ENCODE measurements around the gene GNL3.
"Not testable (repeated sequence)": the region's sequence is repeated elsewhere in the genome, so short reads cannot be mapped to it uniquely, and the experiment has no call there.

Gene GNL3

GRCh38 chr3:52685709-52686691, at the start of gene GNL3, which contains the start of gene PBRM1:
Gene GNL3, plus strand, starts transcription at chr3:52686032. Its CDS starts 61 bp downstream, at chr3:52686093.
Gene PBRM1, minus strand, starts transcription at chr3:52685913.
- peak; percentile 94 for DNase-seq

- DNase-seq: no peak
Measured at GRCh38 chr3:52636673-52637072, 49.2 kb upstream of the GNL3 start.

- DNase-seq: no peak
Measured at GRCh38 chr3:52645549-52645948, 40.3 kb upstream of the GNL3 start.

GRCh38 chr3:52649461-52650210, 36.2 kb upstream of the GNL3 start:
- no peak for DNase-seq

GRCh38 chr3:52650439-52650838, 35.4 kb upstream of the GNL3 start:
- DNase-seq: no peak

- no peak for DNase-seq
Measured at GRCh38 chr3:52651592-52651991, 34.2 kb upstream of the GNL3 start.

- DNase-seq: no peak
Measured at GRCh38 chr3:52655895-52656294, 29.9 kb upstream of the GNL3 start.

GRCh38 chr3:52660046-52660445, 25.8 kb upstream of the GNL3 start:
- no peak for DNase-seq

- no peak for DNase-seq
Measured at GRCh38 chr3:52663098-52663497, 22.7 kb upstream of the GNL3 start.

GRCh38 chr3:52670621-52671521, 15.0 kb upstream of the GNL3 start:
- no peak for DNase-seq

GRCh38 chr3:52671676-52672075, 14.2 kb upstream of the GNL3 start:
- no peak for DNase-seq

GRCh38 chr3:52676201-52676600, 9.6 kb upstream of the GNL3 start:
- not testable (repeated sequence) for DNase-seq

- DNase-seq: no peak
Measured at GRCh38 chr3:52678265-52679198, 7.3 kb upstream of the GNL3 start.

GRCh38 chr3:52679199-52679538, 6.7 kb upstream of the GNL3 start:
- no peak for DNase-seq

- DNase-seq: no peak
Measured at GRCh38 chr3:52679811-52680210, 6.0 kb upstream of the GNL3 start.

- no peak for DNase-seq
Measured at GRCh38 chr3:52681596-52681995, 4.2 kb upstream of the GNL3 start.

- DNase-seq: peak; percentile 21
Measured at GRCh38 chr3:52682016-52682415, 3.8 kb upstream of the GNL3 start.

GRCh38 chr3:52683611-52684010, 2.2 kb upstream of the GNL3 start:
- no peak for DNase-seq

- no peak for DNase-seq
Measured at GRCh38 chr3:52684184-52684583, 1.6 kb upstream of the GNL3 start.

- DNase-seq: peak; percentile 78
Measured at GRCh38 chr3:52685285-52685708, 535 bp upstream of the GNL3 start.

GRCh38 chr3:52688266-52688665, 2.4 kb downstream of the GNL3 start:
- DNase-seq: no peak

GRCh38 chr3:52689151-52689550, 3.3 kb downstream of the GNL3 start:
- DNase-seq: no peak

All from activated naive CD4-positive, alpha-beta T cell treated with anti-CD3 and anti-CD28 coated beads, Interleukin-2, amount 50 U/mL, for 16 hours (primary cell).